Fibroblast of skin of left biceps (primary cell): ENCODE data around the gene AQP12B.

Experiments
- DNase-seq, 2 experiments: peaks; one replicate each; pipeline ENCODE4 v3.0.0-alpha.2; 2013; ENCODE audit warnings: low read depth in 2 of 2

Gene AQP12B

GRCh38 chr2:240717681-240718581 is 35.2 kb upstream of the AQP12B start:
- DNase-seq: no peak

- no peak for DNase-seq
These were observed 34.5 kb upstream of the AQP12B start for GRCh38 chr2:240717181-240717641.

DNA sequence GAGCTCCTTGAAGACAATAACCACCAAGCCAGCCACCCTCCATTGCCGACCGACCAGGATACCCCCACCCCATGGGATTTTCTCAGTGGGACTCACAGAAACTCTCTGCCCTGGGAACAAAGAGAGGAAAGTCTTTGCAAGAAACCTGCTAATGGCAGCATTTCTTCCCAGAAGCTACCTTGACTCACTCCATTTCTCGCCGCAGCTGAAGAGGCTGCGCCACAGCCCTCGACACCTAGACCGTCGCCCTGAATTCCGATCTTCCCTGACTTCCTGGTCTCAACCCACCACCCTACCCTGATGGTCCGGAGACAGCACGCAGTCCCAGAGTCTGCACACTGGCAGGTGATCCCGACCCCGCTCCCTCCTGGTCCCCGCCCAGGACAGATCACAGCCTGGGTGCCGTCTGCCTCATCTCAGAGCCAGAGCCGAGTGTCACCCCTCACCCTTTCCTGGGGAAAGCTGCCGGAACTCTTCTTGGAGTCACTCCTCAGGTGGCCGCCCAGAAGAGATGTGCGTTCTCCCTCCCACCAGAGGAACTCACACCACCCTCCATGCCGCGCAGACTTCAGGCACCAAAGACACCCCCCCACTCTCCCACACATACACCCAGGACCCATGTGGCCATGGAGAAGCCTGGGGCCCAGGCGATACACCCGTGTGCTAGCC is 33.6 kb upstream of the AQP12B start:
- no peak for DNase-seq

GRCh38 chr2:240714747-240715725 is 32.4 kb upstream of the AQP12B start:
- DNase-seq: no peak

- no peak for DNase-seq
These were observed 31.5 kb upstream of the AQP12B start for GRCh38 chr2:240713928-240714746.

DNA sequence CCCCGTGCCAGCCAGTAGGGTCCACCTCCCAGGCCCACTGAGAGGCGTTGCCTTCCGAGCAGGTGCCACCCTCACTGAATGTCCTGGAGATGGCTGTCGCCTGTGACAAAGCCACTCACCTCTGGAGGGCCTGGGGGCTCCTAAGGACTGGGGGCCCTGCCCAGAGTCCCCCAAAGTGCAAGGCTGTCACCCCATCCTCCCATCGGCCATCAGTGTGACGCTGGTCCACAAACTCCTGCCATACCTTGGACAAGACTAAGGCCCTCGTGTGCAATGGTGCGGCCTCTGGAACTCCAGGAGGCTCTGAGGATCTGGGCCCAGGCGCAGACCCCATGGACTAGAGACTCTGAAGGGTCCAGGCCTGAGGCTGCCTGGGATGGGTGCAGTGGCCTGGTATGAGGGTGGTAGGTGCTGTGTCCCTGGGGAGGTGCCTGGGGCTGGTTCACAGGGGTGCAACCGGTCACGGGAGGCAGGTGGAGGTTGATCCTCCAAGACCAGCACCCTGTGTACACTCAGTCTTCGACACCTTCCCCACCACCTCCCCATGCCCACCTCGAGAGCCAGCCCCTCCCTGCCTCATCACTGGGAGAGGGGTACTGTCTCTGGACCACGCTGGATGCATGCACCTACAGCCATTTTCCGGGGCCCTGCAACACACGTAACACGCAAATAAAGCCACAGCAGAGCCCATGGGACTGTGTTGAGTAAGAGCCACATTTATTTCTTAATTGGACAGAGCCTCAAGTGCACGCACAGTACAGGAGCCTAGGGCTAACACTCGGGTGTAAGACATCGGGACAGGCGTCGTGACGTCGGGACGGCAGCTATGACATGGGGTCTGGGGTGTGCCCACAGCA is 30.6 kb upstream of the AQP12B start:
- DNase-seq: no peak

DNA sequence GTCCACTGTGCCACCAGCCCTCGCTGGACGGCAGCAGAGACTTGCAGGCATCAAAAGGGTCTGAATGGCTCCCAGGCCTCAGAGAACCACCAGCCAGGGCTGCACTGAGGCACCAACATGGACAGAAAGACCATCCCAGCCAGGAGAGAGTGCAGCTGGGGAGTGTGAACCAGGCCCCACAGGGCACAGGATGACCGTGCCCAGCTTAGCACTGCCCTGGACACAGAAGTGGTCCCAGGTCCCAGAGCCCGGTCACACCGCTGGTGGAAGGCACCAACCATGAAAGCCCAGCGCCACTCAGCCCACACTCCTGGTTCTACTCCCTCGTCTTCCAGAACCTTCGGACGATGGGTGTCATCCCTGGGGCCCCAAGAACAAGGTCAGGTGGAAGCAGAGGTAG is 29.4 kb upstream of the AQP12B start:
- no peak for DNase-seq

DNA sequence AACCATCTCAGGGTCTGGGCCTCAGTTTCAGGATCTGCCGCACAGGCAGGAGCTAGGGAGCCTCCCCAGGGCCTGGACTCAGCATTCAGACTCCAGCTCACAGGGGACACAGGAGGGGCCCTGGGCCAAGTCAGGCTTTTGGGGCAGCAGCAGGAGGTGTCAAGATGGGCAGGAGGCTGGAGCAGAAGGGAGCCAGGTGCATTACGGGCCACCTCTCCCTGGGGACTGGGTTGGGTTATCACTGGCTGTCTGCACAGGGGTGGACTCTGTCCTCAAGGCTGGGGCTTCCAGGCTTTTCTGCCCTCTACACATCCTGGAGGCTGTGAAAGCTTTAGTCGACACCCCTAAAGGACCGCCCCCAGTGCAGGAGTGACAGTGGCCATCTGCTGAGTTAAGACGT is 29.0 kb upstream of the AQP12B start:
- no peak for DNase-seq

- DNase-seq: no peak
These were observed 28.6 kb upstream of the AQP12B start for GRCh38 chr2:240711296-240711695.

DNA sequence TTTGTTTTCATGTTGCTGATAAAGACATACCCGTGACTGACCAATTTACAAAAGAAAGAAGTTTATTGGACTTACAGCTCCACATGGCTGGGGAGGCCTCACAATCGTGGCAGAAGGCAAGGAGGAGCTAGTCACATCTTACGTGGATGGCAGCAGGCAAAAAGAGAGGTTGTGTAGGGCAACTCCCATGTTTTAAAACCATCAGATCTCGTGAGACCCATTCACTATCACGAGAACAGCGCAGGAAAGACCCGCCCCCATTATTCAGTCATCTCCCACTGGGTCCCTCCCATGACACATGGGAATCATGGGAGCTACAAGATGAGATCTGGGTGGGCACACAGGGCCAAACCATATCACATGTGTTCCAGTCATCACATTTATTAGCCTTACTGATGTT is 25.8 kb upstream of the AQP12B start:
- no peak for DNase-seq

- no peak for DNase-seq
These were observed 25.1 kb upstream of the AQP12B start for GRCh38 chr2:240707821-240708220.

GRCh38 chr2:240707043-240707756 is 24.5 kb upstream of the AQP12B start:
- DNase-seq: no peak

DNA sequence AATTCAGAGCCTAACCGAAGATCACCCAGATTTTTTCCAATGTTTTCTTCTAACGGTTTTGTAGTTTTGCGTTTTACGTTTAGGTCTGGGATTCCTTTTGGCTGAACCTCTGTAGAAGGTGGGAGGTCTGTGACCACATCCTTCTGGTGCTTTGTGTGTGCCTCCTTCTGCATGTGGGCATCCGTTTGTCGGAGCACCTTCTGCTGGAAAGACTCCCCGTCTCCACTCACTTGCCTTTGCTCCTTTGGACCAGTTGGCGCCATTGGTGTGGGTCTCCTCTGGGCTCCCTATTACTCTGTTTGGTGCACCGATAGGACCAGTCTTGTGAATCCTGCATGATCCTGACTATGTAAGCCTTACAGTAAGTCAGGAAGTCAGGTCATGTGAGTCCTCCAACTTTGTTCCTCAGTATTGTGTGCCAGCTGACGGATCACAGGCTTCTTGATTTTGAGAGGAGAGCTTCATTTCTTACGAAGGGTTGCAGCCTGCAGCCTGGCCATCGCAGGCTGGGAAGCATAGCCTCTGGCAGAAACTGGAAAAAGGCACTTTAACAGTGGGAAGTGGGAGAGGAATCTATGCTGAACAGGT is 22.6 kb upstream of the AQP12B start:
- no peak for DNase-seq

- DNase-seq: no peak
These were observed 22.0 kb upstream of the AQP12B start for GRCh38 chr2:240704651-240705050.

- no peak for DNase-seq
These were observed 21.0 kb upstream of the AQP12B start for GRCh38 chr2:240703417-240704341.

- no peak for DNase-seq
These were observed 19.9 kb upstream of the AQP12B start for GRCh38 chr2:240702640-240703011.

GRCh38 chr2:240701736-240702639 is 19.3 kb upstream of the AQP12B start:
- no peak for DNase-seq
